ENCODE results near the gene LANCL2. TPM values are rescaled to one million over a fixed set of nuclear protein-coding genes. Genes with fewer than 3 reads are reported as not detected.

LANCL2 gene
- 10 to 100 TPM; 14.5 to 32.5 (median 24.3) TPM for total RNA-seq

DNA sequence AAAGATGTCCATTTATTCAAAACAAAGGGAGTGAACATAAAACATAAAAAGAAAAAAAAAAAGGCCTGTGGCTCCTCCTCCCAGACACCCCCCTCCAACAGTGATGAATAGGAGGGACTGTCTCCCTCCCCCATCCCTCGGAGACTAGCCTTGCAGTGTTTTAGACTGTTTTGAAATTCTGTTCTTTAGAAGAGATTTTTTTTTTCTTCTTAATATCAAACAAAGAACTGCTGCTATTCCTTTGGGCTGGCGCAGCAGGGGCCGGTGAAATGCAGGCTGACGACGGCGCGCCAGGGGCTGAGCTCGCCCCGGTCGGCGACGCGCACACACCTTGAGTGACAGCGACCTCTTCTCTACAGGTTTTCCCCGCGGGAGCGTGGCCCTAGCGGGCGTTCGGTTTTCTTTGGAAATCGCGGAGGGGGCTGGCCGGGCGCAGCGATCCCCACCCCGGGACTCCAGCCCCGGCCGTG is at the start of gene LANCL2:
LANCL2 (plus strand) TSS at position 133 of the 470 bp plus-strand sequence. CDS start 689 bp downstream, outside the sequence.
- Histone ChIP-seq H3K4me1 (peaks cover 15 to 16% of the 10 kb centered on the region in 2 donors), H3K27me3 (no peaks in the 10 kb centered on the region), H3K27ac (peak within 1 kb of the TSS; percentile 98 to 99 (median 99)), H3K9me3 (no peaks in the 10 kb centered on the region), H3K36me3 (no peaks in the 10 kb centered on the region), H3K4me3 (replicated peaks in 1 of 3) (peak within 1 kb of the TSS; percentile 88 to 97 (median 97))
- no peak for TF ChIP-seq POLR2A (IDR thresholded peaks at IDR 0.05)
- no peak for TF ChIP-seq CTCF (IDR thresholded peaks at IDR 0.05)
- intact Hi-C loops (cut with DNase I) = no loop called here
- 0 to 2% methylated on average over 20 to 21 of the region's 28 CpGs for WGBS, 2 donors
- DNase-seq = peak; percentile 68 to 69

GRCh38 chr7:55325371-55325792 is 39.8 kb upstream of the LANCL2 start:
- Histone ChIP-seq H3K27me3 (no peaks in the 10 kb centered on the region), H3K36me3 (no peaks in the 10 kb centered on the region), H3K4me1 (no peaks in the 10 kb centered on the region), H3K4me3 (replicated peaks in 1 of 3) (no peak overlapping the region), H3K9me3 (no peaks in the 10 kb centered on the region), H3K27ac (no peak overlapping the region)
- TF ChIP-seq CTCF (IDR thresholded peaks at IDR 0.05) (no peak), POLR2A (IDR thresholded peaks at IDR 0.05) (no peak)
- 54 to 59% methylated on average over 5 of the region's 5 CpGs for WGBS, 2 donors
- intact Hi-C loops (cut with DNase I) = no loop called here
- no peak for DNase-seq

DNA sequence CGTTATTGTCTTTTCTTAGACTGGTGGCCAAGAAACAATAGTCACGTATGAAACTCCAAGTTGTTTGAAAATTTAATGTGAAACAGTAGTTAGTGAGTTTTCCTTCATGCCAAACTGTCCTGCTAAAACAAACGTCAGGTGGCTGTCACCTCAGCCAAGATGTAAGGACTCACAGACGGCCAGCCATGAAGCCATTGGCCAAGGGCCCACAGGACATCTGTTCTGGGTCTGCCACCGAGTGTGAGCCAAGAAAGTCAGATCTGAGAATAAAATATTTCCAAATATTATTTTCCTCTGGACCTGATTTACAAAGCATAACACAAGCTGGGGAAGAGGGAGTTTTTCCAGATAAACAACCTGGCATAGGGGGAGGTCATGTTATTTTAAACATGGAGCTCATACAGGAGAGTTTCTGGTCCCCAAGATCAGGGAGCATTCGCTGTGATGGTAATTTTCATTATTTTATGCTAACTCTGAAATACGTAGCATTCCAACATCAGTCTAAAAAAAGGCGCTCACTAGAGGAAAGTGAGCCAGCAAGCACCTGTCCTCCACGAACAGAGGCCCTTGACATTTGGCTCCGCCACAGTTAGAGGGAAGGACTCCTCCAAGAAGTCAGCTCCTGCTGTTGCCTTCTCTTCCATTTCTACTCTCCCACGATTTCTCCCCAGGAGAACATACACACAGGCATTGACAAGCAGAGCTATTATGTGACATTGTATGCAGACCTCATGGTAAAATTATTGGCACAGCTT is 38.9 kb upstream of the LANCL2 start:
- Histone ChIP-seq H3K36me3 (no peaks in the 10 kb centered on the region), H3K9me3 (no peaks in the 10 kb centered on the region), H3K27me3 (no peaks in the 10 kb centered on the region), H3K4me1 (peaks cover 0 to 4% of the 10 kb centered on the region in 2 donors), H3K4me3 (replicated peaks in 1 of 3) (no peak overlapping the region), H3K27ac (no peak overlapping the region)
- no peak for TF ChIP-seq CTCF (IDR thresholded peaks at IDR 0.05)
- no peak for TF ChIP-seq POLR2A (IDR thresholded peaks at IDR 0.05)
- WGBS, 2 donors = 67% methylated on average over 11 of the region's 11 CpGs
- intact Hi-C loops (cut with DNase I) = no loop called here
- no peak for DNase-seq

DNA sequence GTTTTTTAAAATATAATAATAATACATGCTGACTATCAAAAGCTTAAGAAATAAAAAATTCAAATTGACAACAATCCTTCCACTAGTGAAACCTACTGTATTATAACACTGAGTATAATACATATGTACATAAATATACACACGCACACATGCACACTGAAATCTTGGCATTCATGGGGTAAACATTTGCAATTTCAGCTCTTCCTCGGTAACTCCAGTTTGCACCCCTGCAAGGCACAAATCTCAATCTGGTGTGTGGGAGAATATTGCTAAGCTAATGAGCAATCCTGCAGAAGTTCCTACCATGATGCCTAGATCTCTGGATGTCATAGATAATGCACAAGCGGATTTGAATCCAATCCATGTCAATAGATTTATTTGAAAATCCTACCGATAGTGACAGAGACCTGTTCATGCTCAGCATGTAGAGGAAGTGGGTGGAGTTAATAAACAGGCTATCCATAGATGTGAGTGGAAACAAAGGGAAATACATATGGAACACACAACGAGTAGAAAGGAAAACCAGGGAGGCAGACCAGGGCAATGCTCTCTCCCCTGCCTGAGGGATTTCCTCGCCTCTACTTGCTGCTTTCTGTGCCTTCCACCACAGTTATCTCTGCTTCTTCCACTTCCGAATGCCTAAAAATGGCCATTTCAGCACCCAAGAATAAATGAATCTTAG is 38.1 kb upstream of the LANCL2 start:
- Histone ChIP-seq H3K4me3 (replicated peaks in 1 of 3) (no peak overlapping the region), H3K4me1 (peaks cover 0 to 4% of the 10 kb centered on the region in 2 donors), H3K27me3 (no peaks in the 10 kb centered on the region), H3K36me3 (no peaks in the 10 kb centered on the region), H3K27ac (no peak overlapping the region), H3K9me3 (no peaks in the 10 kb centered on the region)
- TF ChIP-seq CTCF (IDR thresholded peaks at IDR 0.05) (no peak), POLR2A (IDR thresholded peaks at IDR 0.05) (no peak)
- no peak for DNase-seq
- WGBS, 2 donors = 83 to 86% methylated on average over 7 of the region's 7 CpGs
- intact Hi-C loops (cut with DNase I) = no loop called here

- no peaks in the 10 kb centered on the region for H3K9me3 ChIP-seq
- H3K27ac ChIP-seq = no peak overlapping the region
- H3K4me3 ChIP-seq (replicated peaks in 1 of 3) = no peak overlapping the region
- intact Hi-C loops (cut with DNase I) = no loop called here
- no peak for DNase-seq
- WGBS, 2 donors = 68 to 79% methylated on average over 5 of the region's 5 CpGs
- peaks cover 0 to 4% of the 10 kb centered on the region in 2 donors for H3K4me1 ChIP-seq
- TF ChIP-seq CTCF (IDR thresholded peaks at IDR 0.05) (no peak), POLR2A (IDR thresholded peaks at IDR 0.05) (no peak)
- no peaks in the 10 kb centered on the region for H3K27me3 ChIP-seq
- H3K36me3 ChIP-seq = no peaks in the 10 kb centered on the region
Measured at GRCh38 chr7:55335151-55335550, 30.0 kb upstream of the LANCL2 start.
